GM18508 (cell line): ENCODE data around the gene CHD5.
"Not testable (repeated sequence)": the region's sequence is repeated elsewhere in the genome, so short reads cannot be mapped to it uniquely, and the experiment has no call there.

Experiments
- ATAC-seq: cut with Tn5 transposase; IDR thresholded peaks from one replicate; pipeline ENCODE4 v1.9.1; 2021; ENCODE audit warnings: moderate number of reproducible peaks; ENCODE audit not compliant: insufficient read depth, unreplicated experiment

Gene CHD5

DNA sequence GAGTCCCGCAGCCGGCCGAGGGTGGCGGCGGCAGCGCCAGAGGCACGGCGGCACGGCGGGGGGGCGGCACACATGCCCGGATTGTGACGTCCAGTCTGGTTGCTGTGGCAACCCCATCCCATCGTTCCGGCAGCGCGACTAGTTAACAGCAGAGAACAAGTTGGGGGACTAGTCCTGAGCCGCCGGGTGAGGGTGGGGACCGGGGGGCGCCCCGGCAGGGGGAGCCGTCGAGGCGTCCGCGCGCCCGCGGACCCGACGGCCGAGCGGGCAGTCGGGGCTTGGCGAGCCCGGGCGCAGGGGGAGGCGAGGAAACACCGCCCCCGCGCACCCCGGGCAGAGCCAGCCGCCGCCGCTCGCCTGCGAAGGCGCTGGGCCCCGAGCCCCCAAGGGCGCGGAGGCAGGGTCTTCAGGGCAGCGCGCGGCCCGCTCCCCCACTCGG, at the start of gene CHD5:
CHD5 (minus strand) TSS at position 54 of the 439 bp plus-strand sequence. CDS start 298 bp downstream, outside the sequence.
- ATAC-seq: no peak

DNA sequence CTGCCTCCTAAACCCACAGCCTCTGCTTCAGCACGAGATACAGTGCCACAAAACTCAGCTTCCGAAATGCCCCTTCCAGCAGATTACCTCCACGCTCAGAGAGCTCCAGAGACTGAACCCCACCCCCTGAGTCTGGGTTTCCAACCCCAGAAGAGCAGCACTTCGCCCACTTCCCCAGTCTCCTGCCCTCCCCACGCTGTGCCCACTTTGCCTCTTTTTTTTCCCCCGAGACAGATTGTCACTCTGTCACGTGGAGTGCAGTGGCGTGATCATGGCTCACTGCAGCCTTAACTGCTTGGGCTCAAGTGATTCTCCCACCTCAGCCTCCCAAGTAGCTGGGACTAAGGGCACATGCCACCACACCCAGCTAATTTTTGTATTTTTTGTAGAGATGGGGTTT, 45.5 kb upstream of the CHD5 start:
- ATAC-seq: no peak

DNA sequence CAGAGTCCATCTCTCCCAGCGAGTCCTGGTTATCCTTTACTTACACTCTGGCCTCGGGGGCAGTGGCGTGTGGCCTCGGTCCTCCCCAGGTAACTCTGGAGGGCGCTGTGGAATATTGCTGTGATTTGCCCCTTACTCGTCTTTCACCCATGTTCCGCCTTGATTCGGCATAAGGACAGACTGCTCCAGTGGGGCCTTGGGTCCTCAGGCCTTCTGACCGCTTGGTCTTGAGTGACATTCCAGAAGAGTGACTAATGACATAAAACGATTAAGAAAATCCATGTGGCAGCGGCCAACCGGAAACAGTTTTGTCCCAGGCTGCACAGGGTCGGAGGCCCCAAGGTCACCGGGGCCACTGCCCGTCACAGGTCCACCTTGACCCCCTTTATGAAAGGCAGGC, 44.6 kb upstream of the CHD5 start:
- ATAC-seq: no peak

DNA sequence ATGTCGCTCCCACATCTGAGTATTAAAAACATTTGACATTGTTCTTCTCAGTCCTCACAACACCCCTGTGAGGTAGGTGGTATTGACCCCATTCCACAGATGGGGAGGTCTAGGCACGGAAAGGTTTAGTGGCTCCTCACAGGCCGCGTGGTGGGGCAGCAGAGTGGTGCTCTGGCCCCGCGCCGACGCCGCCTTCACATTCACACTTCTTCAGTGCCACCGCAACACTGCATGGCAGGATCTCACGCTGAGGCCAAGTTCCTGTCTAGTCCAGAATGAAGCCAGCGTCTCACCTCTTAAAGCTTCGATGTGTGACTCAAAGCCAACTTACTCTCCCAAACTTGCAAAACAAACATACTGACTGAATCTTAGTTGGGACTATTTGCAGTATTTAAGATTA, 43.5 kb upstream of the CHD5 start:
- ATAC-seq: no peak

DNA sequence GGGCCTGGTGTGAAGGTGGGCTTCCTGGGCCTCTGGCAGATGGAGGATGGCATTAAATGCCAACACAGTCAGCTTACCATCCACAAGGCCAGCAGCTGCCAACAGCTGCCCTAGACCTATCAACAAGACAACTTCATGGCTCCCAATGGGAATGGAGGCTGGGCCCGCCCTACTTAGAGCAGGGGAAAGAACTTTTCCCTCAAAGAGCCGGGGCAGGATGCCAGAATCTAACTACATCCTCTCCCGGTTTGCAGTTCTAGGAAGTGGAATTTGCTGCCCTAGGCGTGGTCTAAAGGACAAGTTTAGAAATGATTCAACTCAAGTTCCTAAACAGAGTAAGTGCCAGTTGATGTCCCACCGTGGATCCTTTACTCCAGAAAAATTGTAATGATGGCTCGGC, 42.5 kb upstream of the CHD5 start:
- no peak for ATAC-seq

DNA sequence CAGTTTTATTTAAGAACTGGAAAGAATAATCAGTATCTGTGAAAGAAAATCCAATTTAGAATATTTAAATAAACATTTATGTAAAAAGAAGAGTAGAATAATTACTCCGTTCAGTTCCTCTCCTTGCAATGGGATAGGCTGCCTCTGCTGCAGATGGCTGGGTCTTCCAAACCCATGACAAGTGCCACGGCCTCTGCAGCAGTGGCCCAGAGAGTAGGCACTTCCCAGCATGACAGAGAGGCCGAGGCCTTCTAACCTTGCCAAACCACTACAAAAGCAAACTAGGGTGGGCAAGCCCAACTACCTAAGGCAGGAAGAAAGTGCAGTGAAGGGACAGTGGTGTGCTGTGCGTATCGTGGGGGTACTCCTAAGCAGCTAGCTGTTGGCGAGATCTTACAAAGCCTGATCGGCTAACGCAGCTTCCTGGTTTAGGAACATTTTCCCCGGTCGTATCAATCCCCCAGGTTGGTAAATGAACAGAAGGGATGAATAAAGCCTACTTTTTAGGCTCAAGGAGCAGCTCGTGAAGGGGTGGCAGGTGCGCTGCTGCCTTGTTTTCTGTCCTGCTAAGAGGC, 41.2 kb upstream of the CHD5 start:
- ATAC-seq: no peak

DNA sequence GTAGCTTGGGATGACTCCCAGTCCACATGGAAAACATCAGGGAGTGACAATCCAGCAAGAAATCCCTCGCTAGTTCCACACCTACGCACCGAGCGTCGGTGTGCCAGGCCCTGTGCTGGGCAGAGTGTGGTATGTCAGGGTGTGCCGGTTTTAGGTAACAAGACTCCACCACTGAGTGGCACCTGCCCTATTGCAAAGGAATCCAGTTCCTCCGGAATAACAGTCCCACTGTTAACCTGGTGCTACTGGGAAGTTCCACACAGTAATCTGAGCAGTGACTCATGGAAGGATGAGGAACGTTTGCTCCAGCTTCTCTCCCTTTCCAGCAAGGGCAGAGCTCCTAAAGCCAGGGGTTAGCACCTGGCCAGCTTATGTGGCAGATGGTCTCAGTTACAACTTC, 40.1 kb upstream of the CHD5 start:
- no peak for ATAC-seq

DNA sequence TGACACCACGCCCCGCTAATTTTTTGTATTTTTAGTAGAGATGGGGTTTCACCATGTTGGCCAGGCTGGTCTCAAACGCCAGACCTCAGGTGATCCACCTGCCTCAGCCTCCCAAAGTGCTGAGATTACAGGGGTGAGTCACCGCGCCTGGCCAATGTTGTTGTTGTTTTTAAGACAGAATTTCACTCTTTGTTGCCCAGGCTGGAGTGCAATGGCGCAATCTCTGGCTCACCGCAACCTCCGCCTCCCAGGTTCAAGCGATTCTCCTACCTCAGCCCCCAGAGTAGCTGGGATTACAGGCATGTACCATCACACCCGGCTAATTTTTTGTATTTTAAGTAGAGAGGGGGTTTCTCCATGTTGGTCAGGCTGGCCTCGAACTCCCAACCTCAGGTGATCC, 39.5 kb upstream of the CHD5 start:
- ATAC-seq: not testable (repeated sequence)

DNA sequence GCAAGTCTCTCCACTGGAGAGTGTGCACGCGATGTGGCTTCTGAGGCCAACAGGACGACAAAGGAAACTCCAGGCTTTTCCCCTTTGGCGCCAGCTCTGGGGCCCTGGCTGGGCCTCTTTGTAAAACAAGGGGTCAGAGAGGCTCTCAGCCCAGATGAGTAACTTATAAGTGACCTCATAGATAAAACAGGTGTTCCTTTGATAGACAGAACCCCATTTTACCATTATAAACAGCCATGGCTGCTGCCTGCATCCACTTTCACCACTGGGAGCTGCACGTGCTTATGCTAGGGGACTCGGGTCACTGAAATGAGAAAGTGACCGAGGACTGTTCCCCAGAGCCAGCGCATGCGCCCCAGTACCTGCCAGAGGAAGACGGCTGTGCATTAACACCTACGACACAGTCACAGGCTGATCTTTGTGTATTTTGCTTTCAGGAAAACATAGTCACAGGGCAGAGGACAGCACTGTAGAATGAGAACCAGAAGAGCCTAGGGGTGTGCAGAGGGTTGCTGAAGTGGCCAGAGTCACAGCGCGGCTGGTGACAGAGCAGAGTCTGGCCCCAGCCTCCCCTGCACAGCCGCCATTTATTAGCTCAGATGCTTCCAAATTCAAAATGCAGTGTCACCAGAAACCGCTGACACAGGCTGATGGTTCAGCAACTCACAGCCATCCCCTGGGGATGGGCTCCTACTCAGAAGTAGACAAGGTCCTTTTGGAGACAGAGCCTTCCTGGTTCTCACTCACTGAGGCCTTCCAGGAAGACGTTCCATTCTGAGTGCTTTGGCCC, 38.4 kb upstream of the CHD5 start:
- ATAC-seq: no peak

DNA sequence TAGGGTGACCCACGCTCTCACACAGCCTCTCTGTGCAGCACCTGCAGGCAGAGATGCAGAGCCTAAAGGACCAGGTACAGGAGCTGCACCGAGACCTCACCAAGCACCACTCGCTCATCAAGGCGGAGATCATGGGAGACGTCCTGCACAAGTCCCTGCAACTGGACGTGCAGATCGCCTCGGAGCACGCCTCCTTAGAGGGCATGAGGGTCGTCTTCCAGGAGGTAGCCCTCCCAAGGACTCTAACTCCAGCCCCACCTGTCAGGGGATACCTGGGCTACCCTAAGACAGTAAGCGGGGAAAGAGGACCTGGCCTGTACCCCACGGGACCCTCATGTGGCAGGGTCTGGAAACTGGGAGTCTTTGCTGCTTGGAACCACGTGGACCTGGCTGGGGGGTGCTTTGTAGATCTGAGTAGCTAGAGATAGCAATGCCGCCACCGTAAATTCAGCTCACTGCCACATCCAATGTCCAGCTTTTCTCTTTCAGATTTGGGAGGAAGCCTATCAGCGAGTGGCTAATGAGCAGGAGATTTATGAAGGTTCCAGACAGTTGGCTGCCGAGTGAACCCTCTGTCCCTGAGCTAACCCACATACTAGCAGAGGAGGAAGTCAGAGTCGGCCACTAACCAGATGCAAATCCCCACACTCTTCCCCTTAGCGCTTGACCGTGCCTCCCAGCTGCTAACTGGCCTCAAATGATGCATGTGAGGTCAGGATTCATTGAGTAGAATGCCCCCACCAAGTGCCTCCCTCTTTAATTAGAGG, 32.3 kb upstream of the CHD5 start:
- ATAC-seq: no peak

DNA sequence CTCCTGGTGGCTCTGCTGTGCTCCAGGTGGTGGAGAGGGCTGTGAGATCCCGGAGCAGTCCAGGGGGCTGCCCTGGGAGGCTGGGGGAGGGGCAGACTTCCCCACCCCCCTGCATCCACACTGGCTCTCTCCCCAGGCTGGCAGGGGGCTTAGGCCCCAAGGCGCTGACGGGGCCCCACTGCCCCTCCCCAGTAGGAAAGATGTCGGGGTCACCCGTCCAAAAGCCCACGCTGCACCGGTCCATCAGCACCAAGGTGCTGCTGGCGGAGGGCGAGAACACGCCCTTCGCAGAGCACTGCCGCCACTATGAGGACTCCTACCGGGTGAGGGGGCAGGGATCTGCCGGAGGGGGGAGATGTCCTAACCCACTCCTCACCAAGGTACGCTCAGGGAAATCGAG, 31.6 kb upstream of the CHD5 start:
- no peak for ATAC-seq

DNA sequence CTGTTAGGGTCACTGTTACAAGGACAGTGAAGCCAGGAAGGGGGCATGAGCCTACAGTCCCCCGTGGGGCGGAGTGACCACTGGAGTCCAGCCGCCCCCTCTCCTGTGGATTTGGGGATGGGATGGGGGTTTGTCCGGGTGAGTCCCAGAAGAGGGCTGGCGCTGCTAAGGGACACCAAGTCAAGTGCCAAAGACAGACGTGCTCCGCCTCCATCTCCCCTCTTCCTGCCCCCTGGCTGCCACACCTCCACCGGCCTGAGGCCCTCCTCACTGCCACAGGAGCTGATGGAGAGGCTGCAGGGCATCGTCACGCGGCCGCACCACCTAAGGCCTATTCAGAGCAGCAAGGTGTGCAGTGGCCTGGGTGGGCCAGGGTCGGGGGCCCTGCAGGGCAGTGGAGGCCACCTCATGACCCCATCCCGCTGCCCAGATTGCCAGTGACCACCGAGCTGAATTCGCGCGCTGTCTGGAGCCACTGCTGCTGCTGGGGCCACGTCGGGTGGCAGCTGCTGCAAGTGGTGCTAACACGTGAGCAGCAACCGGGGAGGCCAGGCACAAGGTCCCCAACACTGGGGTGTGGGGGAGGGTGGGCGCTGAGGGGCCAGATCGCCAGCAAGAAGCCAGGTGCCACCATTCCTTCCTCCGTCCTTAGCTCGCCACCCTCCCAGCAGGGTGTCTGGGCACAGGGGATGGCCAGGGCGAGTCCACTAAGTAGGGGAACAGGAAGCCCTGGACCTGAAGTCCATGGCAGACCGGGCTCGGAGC, 30.7 kb upstream of the CHD5 start:
- ATAC-seq: no peak

DNA sequence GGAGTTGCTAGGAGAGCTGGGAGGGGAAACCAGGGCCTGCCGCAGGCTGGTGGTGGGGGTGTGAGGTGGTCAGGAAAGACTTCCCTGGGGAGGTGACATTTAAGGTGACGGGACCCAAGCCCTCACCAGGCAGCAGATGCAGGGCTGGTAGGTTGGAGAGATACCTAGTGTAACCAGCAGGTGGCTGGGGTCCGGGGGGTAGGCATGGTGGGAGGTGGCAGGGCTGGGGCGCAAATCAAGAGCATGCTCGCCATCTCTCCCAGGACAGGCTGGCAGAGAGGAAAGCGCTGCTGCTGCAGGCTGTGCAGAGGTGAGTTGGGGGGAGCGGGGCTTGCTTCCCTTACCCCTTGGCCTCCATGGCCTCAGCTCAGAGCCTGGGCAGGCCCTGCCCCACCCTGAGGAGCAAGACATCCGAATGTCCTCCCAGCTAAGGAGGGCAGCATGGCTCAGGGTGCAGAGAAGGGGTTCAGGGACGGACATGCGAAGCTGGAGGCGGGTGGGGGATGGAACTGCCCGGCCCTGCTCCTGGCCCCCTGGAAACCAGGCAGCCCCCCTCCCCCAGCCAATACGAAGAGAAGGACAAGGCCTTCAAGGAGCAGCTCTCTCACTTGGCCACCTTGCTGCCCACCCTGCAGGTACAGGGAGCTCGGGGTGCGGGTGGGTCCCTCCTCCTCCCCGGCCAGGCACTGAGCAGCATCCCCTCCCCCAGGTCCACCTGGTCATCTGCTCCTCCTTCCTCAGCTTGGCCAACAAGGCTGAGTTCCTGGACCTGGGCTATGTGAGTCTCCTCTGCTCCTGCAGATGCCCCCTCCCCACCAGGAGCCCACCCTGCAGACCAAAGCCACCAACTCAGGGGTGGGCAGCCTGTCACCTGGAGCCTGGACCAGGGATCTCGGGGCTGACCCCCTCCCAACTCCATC, 29.8 kb upstream of the CHD5 start:
- ATAC-seq: no peak

DNA sequence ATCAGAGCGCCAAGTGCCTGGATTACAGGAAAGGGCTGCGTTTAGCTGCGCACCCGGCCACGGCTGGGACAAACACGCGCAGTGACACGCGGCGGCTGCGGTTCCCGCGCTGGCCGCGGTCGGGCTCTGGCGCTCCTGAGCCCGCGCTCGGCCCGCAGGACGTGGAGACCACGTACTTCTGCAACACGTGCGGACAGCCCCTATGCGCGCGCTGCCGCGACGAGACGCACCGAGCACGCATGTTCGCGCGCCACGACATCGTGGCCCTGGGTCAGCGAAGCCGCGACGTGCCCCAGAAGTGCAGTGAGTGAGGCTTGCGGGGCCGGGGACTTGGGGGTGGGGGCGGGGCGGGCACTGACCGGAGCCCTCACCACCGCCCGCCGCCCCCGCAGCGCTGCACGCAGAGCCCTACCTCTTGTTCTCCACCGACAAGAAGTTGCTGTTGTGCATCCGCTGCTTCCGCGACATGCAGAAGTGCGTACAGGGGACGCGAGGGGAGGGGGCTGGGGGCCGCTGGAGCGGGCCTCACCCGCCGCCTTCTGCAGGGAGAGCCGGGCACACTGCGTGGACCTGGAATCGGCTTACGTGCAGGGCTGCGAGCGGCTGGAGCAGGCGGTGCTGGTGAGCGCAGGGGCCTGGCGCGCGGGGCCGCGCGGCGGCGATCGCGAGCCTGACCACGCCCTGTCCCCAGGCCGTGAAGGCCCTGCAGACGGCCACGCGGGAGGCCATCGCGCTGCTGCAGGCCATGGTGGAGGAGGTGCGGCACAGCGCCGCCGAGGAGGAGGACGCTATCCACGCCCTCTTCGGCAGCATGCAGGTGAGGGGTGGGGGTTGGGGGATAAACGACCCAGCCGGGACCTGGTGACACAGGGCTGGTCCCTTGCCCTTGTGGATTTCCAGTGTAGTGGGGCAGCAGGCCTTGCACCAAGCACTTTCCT, 28.9 kb upstream of the CHD5 start:
- ATAC-seq: no peak

DNA sequence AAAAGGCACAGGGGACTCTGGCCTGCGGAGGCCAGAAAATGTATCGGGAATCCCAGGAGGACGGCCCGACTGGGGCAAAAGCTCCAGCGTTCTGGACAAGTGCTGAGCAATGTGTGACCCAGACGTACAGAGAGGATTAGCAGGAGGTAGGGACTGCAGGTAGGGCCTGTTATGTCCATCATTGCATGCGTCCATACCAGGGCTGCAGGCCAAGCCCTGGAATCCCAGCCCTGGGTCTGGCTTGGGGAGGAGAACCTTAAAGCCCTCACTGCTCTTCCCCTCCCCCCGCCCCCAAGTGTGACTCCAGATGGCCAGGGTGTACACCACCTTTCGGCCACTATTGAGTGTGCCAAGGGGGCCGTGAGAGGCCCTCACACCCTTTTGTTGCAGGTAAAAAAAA, 27.8 kb upstream of the CHD5 start:
- ATAC-seq: no peak

DNA sequence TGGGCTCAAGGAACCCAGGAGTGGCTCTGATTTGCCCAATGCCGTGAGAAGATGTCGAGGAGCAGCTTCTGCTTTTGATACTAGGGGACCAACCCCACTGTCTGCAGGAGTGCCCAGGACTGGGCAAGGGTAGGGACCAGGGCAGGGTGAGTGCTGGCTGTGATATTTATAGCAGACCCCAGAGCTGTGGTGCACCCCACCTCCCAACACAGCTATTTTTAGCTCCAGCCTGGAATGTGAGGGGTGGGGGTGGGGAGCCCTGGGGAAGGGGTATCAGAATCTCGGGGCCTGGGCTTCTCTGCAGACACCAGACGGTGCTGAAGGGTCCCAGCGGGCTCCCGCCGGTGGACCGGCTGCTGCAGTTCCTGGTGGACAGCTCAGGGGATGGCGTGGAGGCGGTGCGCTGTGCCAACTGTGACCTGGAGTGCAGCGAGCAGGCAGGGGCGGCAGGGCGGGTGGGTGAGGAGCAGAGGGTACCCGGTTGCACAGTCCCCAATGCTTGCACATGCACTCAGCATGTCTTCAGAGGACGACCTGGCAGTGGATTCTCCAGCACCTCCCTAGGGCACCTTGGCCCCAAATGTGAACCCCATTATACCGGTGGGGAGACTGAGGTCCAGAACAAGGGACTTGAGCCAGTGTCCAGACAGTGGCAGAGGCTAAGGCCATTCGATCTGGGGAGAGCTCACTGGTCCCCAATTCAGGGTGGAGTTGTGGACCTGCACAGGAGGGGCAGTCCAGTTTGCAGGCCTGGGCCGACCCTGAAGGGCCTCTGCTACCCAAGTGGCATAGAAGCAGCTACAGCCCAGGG, 27.2 kb upstream of the CHD5 start:
- ATAC-seq: no peak

DNA sequence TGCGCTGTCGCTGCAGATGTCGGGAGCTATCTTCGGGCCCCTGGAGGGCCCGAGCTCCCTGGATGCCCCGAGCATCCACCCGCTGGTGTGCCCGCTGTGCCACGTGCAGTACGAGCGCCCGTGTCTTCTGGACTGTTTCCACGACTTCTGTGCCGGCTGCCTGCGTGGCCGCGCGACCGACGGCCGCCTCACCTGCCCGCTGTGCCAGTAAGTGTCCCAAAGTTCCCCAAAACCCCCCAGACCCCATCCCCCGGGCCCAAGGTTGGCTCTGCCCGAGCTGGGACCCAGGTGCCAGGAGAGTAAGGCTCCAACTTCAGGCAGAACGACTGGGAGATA, 26.4 kb upstream of the CHD5 start:
- ATAC-seq: no peak
